GM21576 (cell line): Measurements from ENCODE around the gene RASA1.
"Not testable (repeated sequence)": the region's sequence is repeated elsewhere in the genome, so short reads cannot be mapped to it uniquely, and the experiment has no call there.

Source experiments
- ATAC-seq: cut with Tn5 transposase; IDR thresholded peaks from one replicate; pipeline ENCODE4 v1.9.1; 2021; ENCODE audit warnings: mild to moderate bottlenecking, moderate library complexity; ENCODE audit not compliant: unreplicated experiment

Gene RASA1

DNA sequence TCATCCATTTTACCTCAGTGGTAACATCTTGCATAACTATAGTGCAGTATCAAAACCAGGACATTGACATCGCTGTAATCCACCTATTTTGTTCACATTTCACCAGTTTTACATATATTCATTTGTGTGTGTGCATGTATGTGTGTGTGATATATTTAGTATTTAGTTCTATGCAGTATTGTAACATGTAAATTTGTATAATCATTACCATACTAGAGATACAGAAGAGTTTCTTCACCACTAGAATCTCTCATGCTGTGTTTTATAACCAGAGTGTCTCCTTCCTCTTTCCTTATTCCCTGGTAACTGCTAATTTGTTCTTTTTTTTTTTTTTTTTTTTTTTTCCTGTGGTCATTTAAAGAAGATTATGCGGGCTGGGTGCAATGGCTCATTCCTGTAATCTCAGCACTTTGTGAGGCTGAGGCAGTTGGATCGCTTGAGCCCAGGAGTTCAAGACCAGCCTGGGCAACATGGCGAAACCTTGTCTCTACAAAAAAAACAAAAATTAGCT, 11.0 kb downstream of the RASA1 start:
- ATAC-seq, result no peak

DNA sequence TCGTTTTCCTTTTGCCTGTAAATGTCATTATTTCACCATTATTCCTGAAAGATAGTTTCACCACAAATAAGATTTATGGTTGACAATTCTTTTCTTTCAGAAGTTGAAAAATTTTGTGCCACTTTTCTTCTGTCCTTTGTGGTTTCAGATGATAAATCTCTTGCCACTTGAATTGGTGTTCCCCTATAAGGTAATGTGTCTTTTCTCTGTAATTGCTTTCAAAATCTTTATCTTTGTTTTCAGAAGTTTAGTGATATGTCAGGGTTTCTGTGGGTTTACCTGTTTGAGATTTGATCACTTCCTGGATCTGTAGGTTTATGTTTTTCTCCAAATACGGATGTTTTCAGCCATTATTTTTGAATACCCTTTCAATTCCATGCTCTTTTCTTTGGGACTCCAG, 14.6 kb downstream of the RASA1 start:
- no peak for ATAC-seq

DNA sequence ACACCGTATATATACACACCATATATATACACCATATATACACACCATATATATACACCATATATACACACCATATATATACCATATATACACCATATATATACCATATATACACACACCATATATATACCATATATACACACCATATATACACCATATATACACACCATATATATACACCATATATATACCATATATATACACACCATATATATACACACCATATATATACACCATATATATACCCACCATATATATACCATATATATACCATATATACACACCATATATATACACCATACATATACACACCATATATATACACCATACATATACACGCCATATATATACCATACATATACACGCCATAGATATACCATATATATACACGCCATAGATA, 19.6 kb downstream of the RASA1 start:
- not testable (repeated sequence) for ATAC-seq

DNA sequence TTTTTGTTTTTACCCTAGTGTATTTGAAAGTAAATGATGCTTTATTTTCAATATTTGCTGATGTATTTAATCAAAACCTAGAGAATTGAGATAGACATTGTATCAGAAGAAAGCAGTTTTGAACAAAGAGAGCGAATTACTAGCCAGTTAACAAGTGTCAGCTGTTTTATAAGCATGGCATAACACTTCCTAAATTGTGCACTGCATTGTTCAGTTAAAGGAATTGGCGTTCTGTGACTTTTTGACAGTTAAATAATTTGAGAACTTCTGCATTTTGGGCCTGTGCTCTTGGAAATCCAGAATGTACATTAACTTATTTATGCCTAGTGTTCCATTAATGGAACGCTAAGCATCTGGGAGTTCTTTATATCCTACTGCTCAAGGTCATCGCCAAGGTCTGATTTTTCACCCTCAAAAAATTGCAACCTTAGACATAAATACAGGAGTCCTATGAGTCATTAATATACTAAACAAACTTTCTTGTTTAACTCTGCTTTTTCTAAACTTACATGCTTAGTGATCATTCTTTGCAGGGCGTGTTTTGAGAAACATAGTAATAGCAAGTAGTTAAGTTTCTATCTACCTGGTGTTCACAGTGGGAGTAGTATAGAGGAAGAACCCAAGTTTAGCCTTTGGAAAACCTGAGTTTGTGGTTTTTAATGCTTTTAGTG, 31.1 kb downstream of the RASA1 start:
- ATAC-seq, result no peak

DNA sequence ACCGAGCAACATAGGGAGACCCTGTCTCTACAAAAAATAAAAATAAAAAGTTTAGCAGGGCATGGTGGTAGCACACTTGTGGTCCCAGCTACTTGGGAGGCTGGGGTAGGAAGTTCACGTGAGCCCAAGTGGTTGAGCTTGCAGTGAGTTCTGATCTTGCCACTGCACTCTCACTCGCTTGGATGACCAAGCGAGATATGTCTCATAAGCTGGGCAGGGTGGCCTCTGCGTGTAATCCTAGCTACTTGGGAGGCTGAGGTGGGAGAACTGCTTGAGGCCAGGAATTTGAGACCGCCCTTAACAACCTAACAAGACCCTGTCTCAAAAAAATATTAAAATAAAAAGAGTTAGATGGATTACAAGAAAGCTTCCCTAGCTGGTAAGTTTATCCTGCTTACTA, 32.5 kb downstream of the RASA1 start:
- no peak for ATAC-seq

DNA sequence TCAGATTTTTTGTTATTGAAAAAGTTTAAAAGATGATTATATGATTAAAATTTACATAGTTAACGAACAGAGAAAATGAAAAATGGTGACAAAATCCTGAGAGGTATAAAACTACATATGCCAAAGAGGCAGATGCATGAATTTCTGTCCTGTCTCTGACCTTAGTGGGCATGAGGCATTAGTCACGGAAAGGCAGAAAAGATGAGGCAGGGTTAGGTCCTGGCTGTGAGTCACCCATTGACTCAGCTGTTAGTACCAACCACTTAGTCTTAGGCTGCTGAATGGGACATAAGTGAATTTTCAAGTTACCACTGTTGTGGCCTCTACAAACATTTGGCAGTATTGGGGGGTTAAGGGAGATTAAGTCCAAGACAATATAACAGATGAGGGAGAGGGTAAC, 33.1 kb downstream of the RASA1 start:
- no peak for ATAC-seq

DNA sequence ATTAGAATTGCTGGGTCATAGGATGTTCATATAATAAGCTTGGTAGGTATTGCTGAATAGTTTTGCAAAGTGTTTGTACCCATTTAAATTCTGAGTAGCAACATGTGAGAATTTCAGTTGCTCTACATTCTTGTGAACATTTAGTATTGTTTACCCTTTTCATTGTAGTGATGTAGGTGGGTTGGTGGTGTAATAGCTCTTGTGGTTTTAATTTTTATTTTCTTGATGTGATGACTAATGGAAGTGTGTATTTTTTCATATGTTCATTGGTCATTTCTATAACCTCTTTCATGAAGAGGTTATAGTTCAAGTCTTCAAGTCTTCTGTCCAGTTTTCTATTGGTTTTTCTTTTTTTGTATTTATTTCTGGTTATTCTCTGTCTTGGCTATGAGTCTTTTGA, 34.4 kb downstream of the RASA1 start:
- ATAC-seq, result no peak

DNA sequence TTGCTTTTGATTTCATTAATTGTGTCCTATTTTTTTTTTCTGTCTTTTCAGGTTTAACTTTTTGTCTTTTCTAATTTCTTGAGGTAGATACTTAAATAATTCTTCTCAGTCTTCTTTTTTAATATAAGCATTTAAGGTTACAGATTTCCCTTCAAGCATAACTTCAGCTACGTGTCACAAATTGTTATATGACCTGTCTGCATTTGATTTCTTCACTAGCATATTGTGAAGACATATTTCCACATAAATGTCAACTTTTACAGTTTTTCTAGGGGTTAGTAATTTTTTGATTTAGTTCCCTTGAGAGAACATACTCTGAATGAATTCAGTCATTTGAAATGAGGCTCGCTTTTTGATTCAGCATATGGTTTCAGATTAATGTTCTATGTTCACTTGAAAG, 35.6 kb downstream of the RASA1 start:
- ATAC-seq, result no peak

DNA sequence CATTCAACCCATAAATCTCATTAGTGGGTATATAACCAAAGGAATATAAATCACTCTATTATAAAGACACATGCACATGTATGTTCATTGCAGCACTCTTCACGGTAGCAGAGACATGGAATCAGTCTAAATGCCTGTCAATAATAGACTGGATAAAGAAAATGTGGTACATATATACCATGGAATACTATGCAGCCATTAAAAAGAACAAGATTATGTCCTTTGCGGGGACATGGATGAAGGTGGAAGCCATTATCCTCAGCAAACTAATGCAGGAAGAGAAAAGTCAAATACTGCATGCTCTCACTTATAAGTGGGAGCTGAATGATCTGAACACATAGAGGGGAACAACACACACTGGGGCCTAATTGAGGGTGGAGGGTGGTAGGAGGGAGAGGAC, 38.4 kb downstream of the RASA1 start:
- not testable (repeated sequence) for ATAC-seq

DNA sequence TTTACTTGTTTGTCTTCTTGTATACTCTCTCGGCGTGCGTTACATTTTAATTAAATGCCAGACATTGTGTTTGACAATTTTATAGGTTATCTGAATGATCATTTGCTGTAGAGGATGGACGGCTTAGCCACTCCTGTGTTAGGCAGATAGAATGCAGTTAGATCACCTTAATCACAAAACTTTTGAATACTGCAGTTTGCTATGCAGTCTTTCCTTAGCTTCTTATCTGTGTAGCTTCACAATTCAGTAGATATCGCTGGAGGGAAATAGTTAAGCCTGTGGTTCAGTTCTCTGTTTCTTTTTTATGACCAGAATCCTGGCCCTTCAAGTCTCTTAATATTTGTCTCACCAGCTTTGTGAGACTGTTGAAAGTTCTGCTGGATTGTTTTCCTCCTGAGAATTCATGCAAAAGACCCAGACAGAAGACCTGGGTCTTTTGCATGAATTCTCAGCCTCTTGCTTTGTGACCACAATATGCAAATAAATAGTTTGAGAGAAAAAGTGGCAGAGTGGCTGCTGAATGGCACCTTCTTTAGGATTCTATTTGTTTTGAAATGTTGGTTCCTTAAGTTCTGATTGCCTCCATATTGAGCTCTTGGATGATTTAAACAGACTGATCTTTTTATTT, 40.2 kb downstream of the RASA1 start:
- ATAC-seq, result no peak

DNA sequence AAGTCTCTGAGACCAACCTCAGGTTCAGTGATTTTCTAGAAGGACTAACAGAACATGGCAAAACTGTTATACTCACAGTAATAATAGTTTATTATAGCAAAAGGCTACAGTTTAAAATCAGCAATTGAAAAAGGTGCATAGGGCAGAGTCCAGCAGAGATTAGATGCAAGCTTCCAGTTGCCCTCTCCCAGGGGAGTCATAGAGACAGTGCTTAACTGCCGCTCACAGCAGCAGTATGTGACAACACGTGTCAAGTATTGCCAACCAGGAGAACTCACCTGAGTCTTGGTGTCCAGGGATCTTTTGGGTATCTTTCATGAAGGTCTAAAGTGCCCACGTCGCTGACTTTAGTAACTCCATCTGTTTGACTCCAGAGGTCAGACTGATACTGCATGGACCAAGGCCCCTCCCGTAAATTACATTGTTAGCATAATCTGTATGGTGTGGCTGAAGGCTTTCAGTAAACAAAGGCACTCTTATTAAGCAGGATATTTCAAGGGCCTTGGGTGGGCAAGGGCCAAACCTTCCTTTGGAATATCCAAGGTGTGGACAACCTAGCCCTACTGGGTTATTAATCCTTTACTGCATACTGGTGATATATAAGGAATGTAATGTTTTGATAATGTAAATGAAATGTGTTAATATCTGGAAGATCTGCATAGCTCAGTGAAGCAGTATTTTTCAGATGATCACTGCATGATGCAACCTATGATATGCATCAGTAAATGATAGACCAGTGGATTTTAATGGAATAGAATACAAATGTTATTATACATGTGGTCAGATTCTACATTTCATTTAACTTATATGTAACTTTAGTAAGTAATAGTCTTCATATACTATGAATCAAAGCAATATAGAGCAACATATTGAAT, 44.0 kb downstream of the RASA1 start:
- no peak for ATAC-seq

DNA sequence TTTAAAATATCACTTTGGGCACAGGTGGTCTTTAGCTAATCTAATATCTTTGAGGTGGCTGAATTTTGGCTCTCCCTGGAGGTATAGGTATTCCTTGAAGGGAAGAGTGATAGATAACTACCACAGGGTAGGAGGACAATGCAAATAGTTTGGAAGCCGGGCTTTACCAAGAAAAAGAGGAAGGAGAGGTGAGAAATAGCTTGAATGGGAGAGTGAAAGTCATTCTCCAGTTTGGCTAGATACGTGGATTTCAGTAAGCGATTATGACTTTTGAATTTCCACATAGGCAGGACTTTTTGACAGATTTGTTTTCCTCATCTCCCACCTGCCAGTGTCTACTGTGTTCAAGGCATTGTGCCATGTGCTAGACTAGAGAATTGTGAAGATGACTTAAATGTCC, 45.5 kb downstream of the RASA1 start:
- ATAC-seq, result no peak

DNA sequence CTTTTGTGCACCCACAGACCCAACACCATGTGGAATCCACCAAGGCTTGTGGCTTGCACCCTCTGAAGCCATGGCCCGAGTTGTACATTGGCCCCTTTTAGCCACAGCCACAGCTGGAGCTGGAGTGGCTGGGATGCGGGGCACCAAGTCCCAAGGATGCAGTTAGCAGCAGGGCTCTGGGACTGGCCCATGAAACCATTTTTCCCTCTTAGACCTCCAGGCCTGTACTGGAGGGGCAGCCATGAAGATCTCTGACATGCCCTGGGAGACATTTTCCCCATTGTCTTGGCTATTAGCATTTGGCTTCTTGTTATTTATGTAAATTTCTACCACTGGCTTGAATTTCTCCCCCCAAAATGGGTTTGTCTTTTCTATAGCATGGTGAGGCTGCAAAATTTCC, 51.8 kb downstream of the RASA1 start:
- ATAC-seq, result no peak

DNA sequence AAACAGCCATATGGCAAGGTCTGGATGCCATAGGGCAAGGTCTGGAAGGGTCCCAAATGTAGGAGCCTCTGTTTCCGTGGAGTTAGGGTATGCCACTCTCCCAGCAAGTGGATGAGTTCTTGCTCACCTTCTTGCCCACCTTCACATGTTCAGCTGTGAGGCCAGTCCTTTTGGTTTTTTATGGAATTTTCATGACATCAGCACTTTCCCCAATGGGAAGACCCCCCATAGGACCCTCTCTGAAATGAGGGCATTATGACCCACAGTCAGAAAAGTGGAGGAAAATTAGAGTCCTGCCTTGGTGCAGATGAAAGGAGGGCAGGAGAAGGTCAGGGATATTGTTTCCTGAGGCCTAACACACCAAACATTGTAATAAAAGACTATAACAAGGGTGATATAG, 53.9 kb downstream of the RASA1 start:
- ATAC-seq, result no peak

DNA sequence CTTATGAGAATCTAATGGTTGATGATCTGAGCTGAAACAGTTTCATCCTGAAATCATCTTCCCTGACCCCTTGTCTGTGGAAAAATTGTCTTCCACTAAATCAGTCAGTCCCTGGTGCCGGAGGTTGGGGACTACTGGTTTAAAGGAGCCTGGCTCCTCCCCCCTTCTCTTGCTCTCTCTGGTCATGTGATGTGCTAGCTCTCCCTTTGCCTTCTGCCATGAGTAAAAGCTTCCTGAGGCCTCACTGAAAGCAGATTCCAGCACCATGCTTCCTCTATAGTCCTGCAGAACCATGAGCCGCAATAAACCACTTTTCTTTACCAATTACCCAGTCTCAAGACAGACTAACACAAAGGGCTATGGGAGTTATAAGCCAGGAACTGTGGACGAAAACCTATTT, 54.7 kb downstream of the RASA1 start:
- no peak for ATAC-seq

DNA sequence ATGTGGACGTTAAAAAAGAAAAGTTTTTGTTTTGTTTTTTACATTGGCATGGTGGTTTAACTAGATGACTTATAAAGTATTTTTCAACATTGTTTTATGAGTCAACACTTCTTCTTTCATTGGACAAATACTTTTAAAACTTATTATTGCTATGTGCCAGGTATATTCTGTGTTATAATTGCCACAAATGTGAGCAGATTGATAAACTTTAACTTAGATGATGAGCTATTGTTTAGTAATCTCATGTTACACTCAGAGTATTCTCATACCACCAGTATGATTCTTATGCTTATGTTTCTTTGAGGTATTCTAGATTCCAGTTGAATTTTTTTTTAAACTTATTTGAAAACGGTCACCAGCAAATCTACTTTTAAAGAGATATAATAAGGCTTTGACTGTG, 60.3 kb downstream of the RASA1 start:
- ATAC-seq, result no peak

DNA sequence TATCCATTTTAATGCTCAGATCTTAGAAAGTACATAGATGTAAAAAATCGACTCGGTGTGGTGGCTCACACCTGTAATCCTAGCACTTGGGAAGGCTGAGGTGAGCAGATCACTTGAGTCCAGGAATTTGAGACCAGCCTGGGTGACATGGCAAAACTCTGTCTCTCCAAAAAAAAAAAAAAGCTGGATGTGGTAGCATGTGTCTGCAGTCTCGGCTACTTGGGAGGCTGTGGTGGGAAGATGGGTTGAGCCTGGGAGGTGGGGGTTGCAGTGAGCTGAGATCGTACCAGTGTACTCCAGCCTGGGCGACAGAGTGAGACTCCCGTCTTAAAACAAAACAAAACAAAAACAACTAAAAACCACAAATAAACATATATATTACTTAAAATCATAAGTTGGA, 61.4 kb downstream of the RASA1 start:
- ATAC-seq, result no peak

DNA sequence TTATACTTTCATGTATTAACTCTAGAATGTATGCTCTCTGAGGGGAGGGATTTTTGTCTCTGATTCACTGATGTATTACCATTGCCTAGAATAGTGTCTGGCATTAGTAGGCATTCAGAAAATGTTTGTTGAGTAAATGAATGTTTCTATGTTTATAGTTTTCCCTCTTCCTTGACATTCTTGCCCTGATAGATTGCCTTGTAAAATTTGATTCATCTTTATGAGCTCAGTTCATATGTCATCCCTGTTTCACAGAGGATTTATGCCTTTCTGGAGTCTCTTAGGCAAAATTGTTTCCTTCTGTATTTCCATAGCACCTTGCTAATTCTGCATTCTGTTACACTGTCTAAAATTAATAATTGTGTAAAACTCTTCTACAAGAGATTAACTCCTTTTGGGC, 72.3 kb downstream of the RASA1 start:
- ATAC-seq, result no peak

DNA sequence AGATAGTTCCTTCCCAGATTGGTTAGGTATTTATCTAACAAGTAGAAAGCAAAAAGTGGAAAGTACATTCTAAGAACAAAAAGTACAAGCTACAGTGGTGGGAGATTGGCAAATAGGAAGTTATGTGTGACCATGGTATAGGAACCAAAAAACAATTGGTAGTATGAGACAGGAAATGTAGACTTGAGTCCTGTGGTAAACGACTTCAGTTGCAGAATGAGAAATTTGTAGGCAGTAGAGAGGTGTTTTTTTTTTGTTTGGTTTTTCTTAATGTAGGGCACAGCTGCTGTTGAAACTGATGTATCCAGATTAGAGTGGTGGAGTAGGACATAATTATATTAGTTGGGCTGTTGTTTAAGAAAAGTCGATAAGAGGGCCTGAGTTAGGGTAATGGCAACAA, 73.0 kb downstream of the RASA1 start:
- peak; percentile 100 for ATAC-seq

DNA sequence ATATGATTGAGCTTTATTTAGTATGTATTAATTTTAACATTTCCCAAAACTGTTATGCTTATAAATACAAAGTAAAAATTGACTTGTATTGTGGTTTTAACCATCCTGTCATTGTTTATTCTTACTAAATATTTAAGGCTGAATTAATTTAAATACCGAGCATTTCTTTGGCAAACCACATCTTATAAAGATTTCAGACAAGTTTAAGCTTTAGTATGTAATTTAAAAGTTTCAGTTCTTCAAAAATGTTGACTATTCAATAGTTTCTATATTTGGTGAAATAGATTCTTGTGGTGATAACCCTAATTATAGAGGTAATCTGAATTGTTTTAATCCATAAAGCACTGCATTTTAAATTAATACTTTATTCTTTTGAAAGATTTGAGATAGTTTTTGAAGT, 79.6 kb downstream of the RASA1 start:
- ATAC-seq, result no peak

DNA sequence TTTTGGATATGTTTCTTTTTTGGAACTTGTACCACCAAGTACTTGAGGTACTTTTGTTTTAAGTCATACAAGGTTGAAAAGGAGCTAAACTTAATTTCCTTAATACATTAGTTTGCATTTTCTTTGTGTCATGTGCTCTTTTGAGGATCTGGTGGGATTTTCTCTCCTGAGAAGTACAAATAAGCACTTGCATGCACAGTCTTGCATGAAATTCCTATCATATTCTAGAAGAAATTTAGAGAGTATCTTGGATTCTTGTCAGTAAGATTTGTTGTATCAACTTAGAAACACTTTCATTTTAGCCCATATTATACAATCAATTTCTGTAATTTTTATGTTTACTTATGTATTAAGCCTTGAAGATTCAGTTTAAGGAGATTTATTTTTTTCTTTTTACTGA, 80.2 kb downstream of the RASA1 start:
- ATAC-seq, result no peak

DNA sequence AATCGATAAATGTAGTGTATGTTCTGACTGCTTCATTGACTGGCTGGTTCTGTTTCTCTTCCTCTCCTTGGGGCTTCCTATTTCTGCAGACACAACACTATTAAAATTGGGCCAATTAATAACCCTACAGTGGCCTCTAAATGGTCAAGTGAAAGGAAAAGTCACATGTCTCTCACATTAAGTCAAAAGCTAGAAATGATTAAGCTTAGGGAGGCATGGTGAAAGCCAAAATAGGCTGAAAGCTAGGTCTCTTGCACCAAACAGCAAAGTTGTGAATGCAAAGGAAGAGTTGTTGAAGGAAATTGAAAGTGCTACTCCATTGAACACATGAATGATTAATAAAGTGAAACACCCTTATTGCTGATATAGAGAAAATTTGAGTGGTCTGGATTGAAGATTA, 86.8 kb downstream of the RASA1 start:
- peak; percentile 90 for ATAC-seq
